Fibroblast of pulmonary artery (primary cell): ENCODE data around the gene PTCD3.
A peak's percentile ranks its signal among the peaks of the same experiment; 100 is the strongest.

ENCODE experiments used
- DNase-seq: peaks from one replicate; pipeline ENCODE4 v3.0.0-alpha.2; 2010; ENCODE audit warnings: low read depth
- H3K4me3 ChIP-seq: replicated peaks from 2 replicates; pipeline ENCODE4 v1.5.1; 2011; ENCODE audit warnings: low read depth, mild to moderate bottlenecking, control low read depth, low read length, moderate library complexity
- TF ChIP-seq, protein P1 (sequence below): IDR thresholded peaks from 2 replicates; pipeline ENCODE4 v1.5.1; 2011; ENCODE audit warnings: mild to moderate bottlenecking, control low read depth, low read length, inconsistent platforms; ENCODE audit errors: missing control alignments

PTCD3 gene

DNA sequence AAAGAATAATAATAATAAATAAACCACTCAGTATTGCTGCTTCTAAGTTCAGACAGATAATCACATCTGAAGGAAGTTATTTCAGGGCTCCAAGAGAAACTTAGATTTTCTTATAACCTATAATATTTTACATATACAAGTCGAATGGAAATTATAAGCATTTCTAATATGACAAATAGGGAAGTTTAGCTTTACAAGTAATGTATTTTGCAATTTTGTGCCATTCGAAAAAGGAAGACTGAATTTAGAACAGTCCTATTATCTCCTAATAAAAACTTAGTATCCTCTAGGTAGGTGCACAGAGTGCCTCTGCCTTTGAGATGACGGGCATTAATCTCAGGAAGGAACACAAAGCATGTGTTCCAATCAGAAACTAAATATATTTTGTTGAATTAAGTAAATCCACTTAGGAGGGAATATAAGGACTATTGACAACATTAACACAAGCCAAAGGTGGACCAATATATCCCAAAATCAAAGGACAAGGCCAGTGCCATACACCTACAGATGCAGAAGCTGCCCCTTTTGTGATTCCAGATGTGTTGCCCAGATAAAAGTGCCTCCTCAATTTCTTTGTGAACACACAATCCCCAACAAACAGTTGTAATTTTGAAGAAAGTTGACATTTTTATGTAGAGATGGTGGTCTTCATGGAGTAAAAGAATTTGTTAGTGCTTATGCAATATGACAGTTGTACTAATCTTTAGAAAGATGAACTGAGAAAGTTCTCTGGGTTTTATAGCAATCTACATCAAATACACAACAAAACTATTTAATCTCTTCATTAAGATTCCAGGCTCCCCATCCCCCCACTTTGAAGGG is 36.6 kb downstream of the PTCD3 start:
- no peak overlapping the region for H3K4me3 ChIP-seq
- TF ChIP-seq, protein P1, sequence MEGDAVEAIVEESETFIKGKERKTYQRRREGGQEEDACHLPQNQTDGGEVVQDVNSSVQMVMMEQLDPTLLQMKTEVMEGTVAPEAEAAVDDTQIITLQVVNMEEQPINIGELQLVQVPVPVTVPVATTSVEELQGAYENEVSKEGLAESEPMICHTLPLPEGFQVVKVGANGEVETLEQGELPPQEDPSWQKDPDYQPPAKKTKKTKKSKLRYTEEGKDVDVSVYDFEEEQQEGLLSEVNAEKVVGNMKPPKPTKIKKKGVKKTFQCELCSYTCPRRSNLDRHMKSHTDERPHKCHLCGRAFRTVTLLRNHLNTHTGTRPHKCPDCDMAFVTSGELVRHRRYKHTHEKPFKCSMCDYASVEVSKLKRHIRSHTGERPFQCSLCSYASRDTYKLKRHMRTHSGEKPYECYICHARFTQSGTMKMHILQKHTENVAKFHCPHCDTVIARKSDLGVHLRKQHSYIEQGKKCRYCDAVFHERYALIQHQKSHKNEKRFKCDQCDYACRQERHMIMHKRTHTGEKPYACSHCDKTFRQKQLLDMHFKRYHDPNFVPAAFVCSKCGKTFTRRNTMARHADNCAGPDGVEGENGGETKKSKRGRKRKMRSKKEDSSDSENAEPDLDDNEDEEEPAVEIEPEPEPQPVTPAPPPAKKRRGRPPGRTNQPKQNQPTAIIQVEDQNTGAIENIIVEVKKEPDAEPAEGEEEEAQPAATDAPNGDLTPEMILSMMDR, result no peak
- DNase-seq, result no peak

DNA sequence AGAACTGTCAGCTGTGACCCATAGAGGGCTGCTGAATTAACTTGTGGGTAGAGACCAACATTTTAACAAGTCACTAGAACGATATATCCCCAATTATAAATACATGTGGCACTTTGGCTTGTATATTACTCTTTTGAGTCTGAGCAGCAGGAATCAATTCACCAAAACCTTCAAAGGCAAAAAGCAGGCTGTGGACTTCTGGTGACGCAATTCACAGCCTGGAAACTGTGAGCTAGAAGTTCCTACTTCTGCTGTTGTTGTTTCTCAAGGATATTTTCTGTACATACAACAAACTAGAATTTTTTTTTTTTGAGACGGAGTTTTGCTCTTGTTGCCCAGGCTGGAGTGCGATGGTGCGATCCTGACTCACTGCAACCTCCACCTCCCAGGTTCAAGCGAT is 37.3 kb downstream of the PTCD3 start:
- TF ChIP-seq, protein P1, result no peak
- H3K4me3 ChIP-seq, result no peak overlapping the region
- peak; percentile 8 for DNase-seq

DNA sequence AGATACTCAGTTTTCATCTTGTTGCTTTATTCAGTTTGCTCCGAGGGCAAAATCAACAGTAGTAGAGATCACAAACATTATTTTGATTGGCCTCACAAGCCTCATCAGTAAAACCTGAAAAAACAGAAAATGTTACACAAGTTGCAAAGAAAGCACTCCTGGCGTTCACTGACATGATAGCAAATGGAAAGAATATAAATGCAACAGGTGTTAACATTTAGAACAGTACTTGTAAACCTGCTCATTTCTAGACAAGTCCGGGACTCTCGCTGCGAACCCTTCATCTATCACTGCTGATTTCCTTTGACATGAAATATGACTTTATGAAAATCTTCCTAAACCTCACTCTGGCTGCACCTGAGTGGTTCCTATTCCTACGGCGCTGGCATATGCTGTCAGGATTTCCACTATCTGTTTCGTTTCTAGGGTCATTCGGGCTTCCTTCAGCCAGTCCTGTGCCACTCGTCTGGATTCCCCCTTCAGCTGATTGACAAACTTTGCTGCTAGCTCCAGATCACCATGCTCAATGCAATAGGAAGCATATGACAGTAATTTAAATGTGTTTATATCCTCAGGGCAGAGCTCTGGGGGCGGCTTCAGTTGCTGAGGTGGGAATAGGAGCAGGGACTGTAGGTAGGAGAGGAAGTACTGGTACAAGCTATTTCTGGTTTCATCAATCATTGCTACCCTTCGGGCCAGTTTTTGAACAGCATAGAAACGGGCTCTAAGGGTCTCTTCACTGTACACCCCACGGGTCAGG is 38.1 kb downstream of the PTCD3 start:
- DNase-seq, result no peak
- TF ChIP-seq, protein P1, result no peak

DNA sequence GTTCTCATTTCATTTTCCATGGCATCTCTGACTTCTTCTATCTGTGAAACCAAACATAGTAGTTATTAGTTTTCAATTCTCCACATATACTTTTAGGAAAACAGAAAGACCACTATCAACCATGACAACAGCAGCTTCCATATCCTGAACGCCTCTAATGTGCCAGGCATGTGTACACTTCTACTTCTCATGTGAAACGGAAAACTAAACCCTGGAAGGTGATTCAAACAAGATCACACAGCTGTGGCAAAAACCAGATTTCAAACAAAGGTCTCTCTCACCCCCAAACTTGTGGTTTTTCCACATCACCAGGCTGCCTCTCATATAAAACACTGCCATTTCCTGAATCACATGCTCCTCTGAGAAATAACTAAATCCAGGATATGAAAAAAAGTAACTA is 41.8 kb downstream of the PTCD3 start:
- TF ChIP-seq, protein P1, result no peak
- DNase-seq, result no peak
- H3K4me3 ChIP-seq, result no peak overlapping the region

More for the DNA sequence above, 38.1 kb downstream of the PTCD3 start:
- no peak overlapping the region for H3K4me3 ChIP-seq

DNA sequence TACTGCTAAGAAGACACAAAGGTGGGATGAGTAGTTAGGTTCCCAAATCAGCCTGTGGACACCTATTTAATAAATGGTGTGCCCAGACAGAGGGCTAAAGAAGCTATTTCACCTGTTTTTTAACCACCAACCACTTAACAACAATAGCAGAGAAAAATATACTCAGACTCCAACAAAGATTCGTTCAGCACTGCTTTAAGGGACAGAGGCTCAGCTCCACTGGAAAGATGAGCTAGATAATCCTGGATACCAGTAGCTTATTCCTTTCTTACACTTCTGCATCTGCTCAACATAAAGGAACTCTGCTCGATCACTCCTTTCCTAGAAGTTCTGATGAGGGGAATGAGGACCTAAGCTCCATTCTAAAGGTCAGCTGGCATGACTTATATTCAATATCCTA is 44.5 kb downstream of the PTCD3 start:
- TF ChIP-seq, protein P1, result no peak
- H3K4me3 ChIP-seq, result no peak overlapping the region
- no peak for DNase-seq

DNA sequence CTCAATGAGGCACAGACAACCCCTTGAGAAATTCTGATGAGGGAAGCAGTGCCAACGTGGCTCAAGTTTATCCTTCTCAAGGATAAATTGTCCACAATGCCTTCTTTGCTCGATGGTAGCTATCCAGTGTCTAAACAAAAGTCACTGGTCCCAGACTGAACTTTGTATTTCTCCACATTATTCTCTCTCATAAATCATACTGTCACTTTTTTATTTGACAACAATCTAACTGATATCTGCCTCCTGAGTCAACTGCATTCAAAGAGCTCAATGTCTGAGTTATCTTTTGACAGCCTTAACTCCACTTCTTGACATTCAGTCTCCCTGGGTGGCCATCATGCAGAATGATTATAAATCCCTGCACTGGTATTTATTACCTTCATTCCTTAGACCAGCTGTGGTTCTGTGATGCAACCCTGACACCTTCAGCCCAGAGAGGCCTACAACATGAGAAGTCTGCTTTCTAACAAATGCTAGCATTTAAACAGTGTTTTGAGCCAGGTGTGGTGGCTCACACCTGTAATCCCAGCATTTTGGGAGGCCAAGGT is 51.0 kb downstream of the PTCD3 start:
- no peak for DNase-seq
- TF ChIP-seq, protein P1, result no peak
- H3K4me3 ChIP-seq, result no peak overlapping the region
